ENCODE data around the gene FOXO3. TPM values are rescaled to one million over a fixed set of nuclear protein-coding genes. Genes with fewer than 3 reads are reported as not detected.

Gene FOXO3
- total RNA-seq, 4 donors from 2014 or later, result 110 to 176 (median 139) TPM

GRCh38 chr6:108543175-108543940, 17.4 kb upstream of the FOXO3 start:
- TF ChIP-seq POLR2A (IDR thresholded peaks at IDR 0.05) (no peak), CTCF (IDR thresholded peaks at IDR 0.05) (no peak)
- H3K4me3 ChIP-seq (ENCODE audit: low read depth, poor library complexity, severe bottlenecking), result no peak overlapping the region
- WGBS, 2 donors, result 84 to 91% methylated on average over 7 of the region's 7 CpGs
- DNase-seq (ENCODE audit: low spot score in 2 of 2), result no peak
- intact Hi-C loops (cut with DNase I; ENCODE audit: low total_unique reads), result loop anchor here (5.0 to 10.0 kb wide), 4 partner anchors 241 to 531 kb away; no protein-coding TSS in a partner anchor

GRCh38 chr6:108544606-108545005, 16.1 kb upstream of the FOXO3 start:
- 46 to 55% methylated on average over 3 of the region's 3 CpGs for WGBS, 2 donors

GRCh38 chr6:108546079-108547049, 14.4 kb upstream of the FOXO3 start:
- no peak for DNase-seq (ENCODE audit: low spot score in 2 of 2)
- intact Hi-C loops (cut with DNase I; ENCODE audit: low total_unique reads), result loop anchor here (10.0 kb wide), 2 partner anchors 238 to 528 kb away; no protein-coding TSS in a partner anchor
- WGBS, 2 donors, result 82 to 83% methylated on average over 6 of the region's 6 CpGs
- no peak for TF ChIP-seq CTCF (IDR thresholded peaks at IDR 0.05)
- H3K4me3 ChIP-seq (ENCODE audit: low read depth, poor library complexity, severe bottlenecking), result no peak overlapping the region

More at GRCh38 chr6:108544606-108545005, 16.1 kb upstream of the FOXO3 start:
- DNase-seq (ENCODE audit: low spot score in 2 of 2), result no peak
- intact Hi-C loops (cut with DNase I; ENCODE audit: low total_unique reads), result loop anchor here (5.0 to 10.0 kb wide), 4 partner anchors 240 to 530 kb away; no protein-coding TSS in a partner anchor
- TF ChIP-seq CTCF (IDR thresholded peaks at IDR 0.05) (no peak), POLR2A (IDR thresholded peaks at IDR 0.05) (no peak)
- no peak overlapping the region for H3K4me3 ChIP-seq (ENCODE audit: low read depth, poor library complexity, severe bottlenecking)

GRCh38 chr6:108549241-108549640, 11.5 kb upstream of the FOXO3 start:
- WGBS, 2 donors, result 70 to 76% methylated on average over 1 of the region's 1 CpG
- intact Hi-C loops (cut with DNase I; ENCODE audit: low total_unique reads), result loop anchor here (10.0 kb wide), 2 partner anchors 236 to 526 kb away; no protein-coding TSS in a partner anchor
- no peak overlapping the region for H3K4me3 ChIP-seq (ENCODE audit: low read depth, poor library complexity, severe bottlenecking)
- TF ChIP-seq CTCF (IDR thresholded peaks at IDR 0.05) (no peak), POLR2A (IDR thresholded peaks at IDR 0.05) (no peak)
- no peak for DNase-seq (ENCODE audit: low spot score in 2 of 2)

- intact Hi-C loops (cut with DNase I; ENCODE audit: low total_unique reads), result loop anchor here (10.0 kb wide), 2 partner anchors 235 to 525 kb away; no protein-coding TSS in a partner anchor
- WGBS, 2 donors, result 68 to 71% methylated on average over 3 of the region's 3 CpGs
- H3K4me3 ChIP-seq (ENCODE audit: low read depth, poor library complexity, severe bottlenecking), result no peak overlapping the region
- DNase-seq (ENCODE audit: low spot score in 2 of 2), result no peak
- TF ChIP-seq POLR2A (IDR thresholded peaks at IDR 0.05) (no peak), CTCF (IDR thresholded peaks at IDR 0.05) (no peak)
Measured at GRCh38 chr6:108549741-108550140, 11.0 kb upstream of the FOXO3 start.

Data from lower leg skin (tissue), 4 donors.